Measurements from ENCODE around the gene CCDC81. TPM values are rescaled to one million over a fixed set of nuclear protein-coding genes. Genes with fewer than 3 reads are reported as not detected.

CCDC81 gene
- total and polyA plus RNA-seq, 2 donors (not counting 1 experiment from before 2014, with no cell fraction given): 0.66 to 7.0 TPM

DNA sequence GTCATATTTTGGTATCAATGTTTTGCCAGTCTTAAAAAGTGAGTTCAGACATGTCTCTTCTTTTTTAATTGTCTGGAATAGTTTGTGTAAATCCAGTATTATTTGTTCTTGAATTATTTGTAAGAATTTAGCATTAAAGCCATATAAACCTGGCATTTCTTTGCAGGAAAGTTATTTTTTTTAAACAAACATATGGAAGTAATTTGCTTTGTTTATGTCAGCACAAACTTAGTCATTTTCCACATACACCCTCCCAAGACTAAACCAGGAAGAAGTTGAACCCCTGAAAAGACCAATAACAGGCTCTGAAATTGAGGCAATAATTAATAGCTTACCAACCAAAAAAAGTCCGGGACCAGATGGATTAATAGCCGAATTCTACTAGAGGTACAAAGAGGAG lies 9.1 kb upstream of the CCDC81 start:
- Histone ChIP-seq H3K4me1 (ENCODE audit: control insufficient read depth, extremely low read depth, insufficient read depth, low read length) (peaks cover 2% of the 10 kb centered on the region), H3K4me3 (replicated peaks in 1 of 4; ENCODE audit: control extremely low read depth in 1 of 4, insufficient read depth in 1 of 4, low read depth in 3 of 4, low read length in 4 of 4) (no peak overlapping the region), H3K27me3 (ENCODE audit: control insufficient read depth, insufficient read depth, low read length) (no peaks in the 10 kb centered on the region), H2AFZ (ENCODE audit: low read length) (no peak overlapping the region), H3K27ac (ENCODE audit: insufficient read depth, low read length) (no peak overlapping the region), H3K36me3 (ENCODE audit: control insufficient read depth, insufficient read depth, low read length) (no peaks in the 10 kb centered on the region), H3K4me2 (ENCODE audit: extremely low read depth, insufficient read depth, low read length) (no peak overlapping the region), H3K9ac (ENCODE audit: insufficient read depth, low read length) (no peak overlapping the region), H3K79me2 (ENCODE audit: control insufficient read depth, insufficient read depth, low read length) (no peaks in the 10 kb centered on the region), H4K20me1 (ENCODE audit: control insufficient read depth, extremely low read depth, insufficient read depth, low read length) (no peaks in the 10 kb centered on the region), H3K9me3 (ENCODE audit: control insufficient read depth, insufficient read depth, low read depth, low read length) (no peaks in the 10 kb centered on the region)
- peak in 1 of 2 donors; percentile 58 for DNase-seq (ENCODE audit: low read depth in 2 of 2)
- no peak for TF ChIP-seq EZH2 (IDR thresholded peaks at IDR 0.05; ENCODE audit: low read length, missing control alignments)

- Histone ChIP-seq H3K27me3 (ENCODE audit: control insufficient read depth, insufficient read depth, low read length) (no peaks in the 10 kb centered on the region), H2AFZ (ENCODE audit: low read length) (no peak overlapping the region), H3K36me3 (ENCODE audit: control insufficient read depth, insufficient read depth, low read length) (no peaks in the 10 kb centered on the region), H3K79me2 (ENCODE audit: control insufficient read depth, insufficient read depth, low read length) (no peaks in the 10 kb centered on the region), H3K4me1 (ENCODE audit: control insufficient read depth, extremely low read depth, insufficient read depth, low read length) (peaks cover 2% of the 10 kb centered on the region), H4K20me1 (ENCODE audit: control insufficient read depth, extremely low read depth, insufficient read depth, low read length) (no peaks in the 10 kb centered on the region), H3K9me3 (ENCODE audit: control insufficient read depth, insufficient read depth, low read depth, low read length) (no peaks in the 10 kb centered on the region), H3K4me3 (replicated peaks in 1 of 4; ENCODE audit: control extremely low read depth in 1 of 4, insufficient read depth in 1 of 4, low read depth in 3 of 4, low read length in 4 of 4) (no peak overlapping the region), H3K4me2 (ENCODE audit: extremely low read depth, insufficient read depth, low read length) (no peak overlapping the region), H3K27ac (ENCODE audit: insufficient read depth, low read length) (no peak overlapping the region), H3K9ac (ENCODE audit: insufficient read depth, low read length) (no peak overlapping the region)
- DNase-seq (ENCODE audit: low read depth in 2 of 2): no peak
- no peak for TF ChIP-seq EZH2 (IDR thresholded peaks at IDR 0.05; ENCODE audit: low read length, missing control alignments)
- TF ChIP-seq, protein P1, sequence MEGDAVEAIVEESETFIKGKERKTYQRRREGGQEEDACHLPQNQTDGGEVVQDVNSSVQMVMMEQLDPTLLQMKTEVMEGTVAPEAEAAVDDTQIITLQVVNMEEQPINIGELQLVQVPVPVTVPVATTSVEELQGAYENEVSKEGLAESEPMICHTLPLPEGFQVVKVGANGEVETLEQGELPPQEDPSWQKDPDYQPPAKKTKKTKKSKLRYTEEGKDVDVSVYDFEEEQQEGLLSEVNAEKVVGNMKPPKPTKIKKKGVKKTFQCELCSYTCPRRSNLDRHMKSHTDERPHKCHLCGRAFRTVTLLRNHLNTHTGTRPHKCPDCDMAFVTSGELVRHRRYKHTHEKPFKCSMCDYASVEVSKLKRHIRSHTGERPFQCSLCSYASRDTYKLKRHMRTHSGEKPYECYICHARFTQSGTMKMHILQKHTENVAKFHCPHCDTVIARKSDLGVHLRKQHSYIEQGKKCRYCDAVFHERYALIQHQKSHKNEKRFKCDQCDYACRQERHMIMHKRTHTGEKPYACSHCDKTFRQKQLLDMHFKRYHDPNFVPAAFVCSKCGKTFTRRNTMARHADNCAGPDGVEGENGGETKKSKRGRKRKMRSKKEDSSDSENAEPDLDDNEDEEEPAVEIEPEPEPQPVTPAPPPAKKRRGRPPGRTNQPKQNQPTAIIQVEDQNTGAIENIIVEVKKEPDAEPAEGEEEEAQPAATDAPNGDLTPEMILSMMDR (conservative IDR thresholded peaks at IDR 0.05 in 1 of 2, IDR thresholded peaks at IDR 0.05 in 1 of 2; ENCODE audit: low read depth in 1 of 2, low read length in 2 of 2): no peak
These were observed 5.0 kb upstream of the CCDC81 start for GRCh38 chr11:86369668-86370067.

- no peaks in the 10 kb centered on the region for H3K27me3 ChIP-seq (ENCODE audit: control insufficient read depth, insufficient read depth, low read length)
- H3K27ac ChIP-seq (ENCODE audit: insufficient read depth, low read length): no peak overlapping the region
- no peak overlapping the region for H3K4me2 ChIP-seq (ENCODE audit: extremely low read depth, insufficient read depth, low read length)
These were observed 4.5 kb upstream of the CCDC81 start for GRCh38 chr11:86370171-86370570.

More at GRCh38 chr11:86370171-86370570, 4.5 kb upstream of the CCDC81 start:
- DNase-seq (ENCODE audit: low read depth in 2 of 2): no peak
- Histone ChIP-seq H3K9me3 (ENCODE audit: control insufficient read depth, insufficient read depth, low read depth, low read length) (no peaks in the 10 kb centered on the region), H3K79me2 (ENCODE audit: control insufficient read depth, insufficient read depth, low read length) (no peaks in the 10 kb centered on the region), H3K4me3 (replicated peaks in 1 of 4; ENCODE audit: control extremely low read depth in 1 of 4, insufficient read depth in 1 of 4, low read depth in 3 of 4, low read length in 4 of 4) (no peak overlapping the region), H3K9ac (ENCODE audit: insufficient read depth, low read length) (no peak overlapping the region), H4K20me1 (ENCODE audit: control insufficient read depth, extremely low read depth, insufficient read depth, low read length) (no peaks in the 10 kb centered on the region), H3K36me3 (ENCODE audit: control insufficient read depth, insufficient read depth, low read length) (no peaks in the 10 kb centered on the region), H3K4me1 (ENCODE audit: control insufficient read depth, extremely low read depth, insufficient read depth, low read length) (peaks cover 1% of the 10 kb centered on the region), H2AFZ (ENCODE audit: low read length) (no peak overlapping the region)
- TF ChIP-seq, protein P1 (conservative IDR thresholded peaks at IDR 0.05 in 1 of 2, IDR thresholded peaks at IDR 0.05 in 1 of 2; ENCODE audit: low read depth in 1 of 2, low read length in 2 of 2): no peak
- TF ChIP-seq EZH2 (IDR thresholded peaks at IDR 0.05; ENCODE audit: low read length, missing control alignments): no peak
